WTC11 (cell line): ENCODE results near the gene CLEC4D. TPM values are rescaled to one million over a fixed set of nuclear protein-coding genes. Genes with fewer than 3 reads are reported as not detected.

Experiments used
- ATAC-seq: fragments of 200-7000 bp; cut with Tn5 transposase; 2 replicates; pipeline ENCODE4 v1.10.0; 2021; ENCODE audit warnings: mild to moderate bottlenecking, moderate library complexity
- CTCF ChIA-PET: fragments of 300-600 bp; sonication (Branson Sonifier 250); formaldehyde crosslinking; loops from one replicate; lab custom pipeline; 2021; ENCODE audit warnings: antibody characterized with exemption; lab: Charles Lee
- POLR2A ChIA-PET: fragments of 350-600 bp; sonication (Branson Sonifier 250); formaldehyde crosslinking; loops from one replicate; lab custom pipeline; 2021; ENCODE audit warnings: antibody characterized with exemption; lab: Charles Lee
- DNase-seq: peaks from one replicate; pipeline ENCODE4 v3.0.0; 2021; ENCODE audit warnings: low spot score
- H3K27ac Mint-ChIP-seq: 2 replicates; pipeline ENCODE4 v1.8.0; 2021; ENCODE audit warnings: mixed read lengths
- H3K27me3 Mint-ChIP-seq: 2 replicates; pipeline ENCODE4 v1.8.0; 2021; ENCODE audit warnings: low read depth, mild to moderate bottlenecking, moderate library complexity, mixed read lengths
- H3K36me3 Mint-ChIP-seq: 2 replicates; pipeline ENCODE4 v1.8.0; 2021; ENCODE audit warnings: mixed read lengths
- H3K4me1 Mint-ChIP-seq: 2 replicates; pipeline ENCODE4 v1.8.0; 2022; ENCODE audit warnings: mixed read lengths
- H3K4me3 Mint-ChIP-seq: 2 replicates; pipeline ENCODE4 v1.8.0; 2021; ENCODE audit warnings: mild to moderate bottlenecking, moderate library complexity, mixed read lengths
- H3K9me3 Mint-ChIP-seq: 2 replicates; pipeline ENCODE4 v1.8.0; 2021; ENCODE audit warnings: mixed read lengths
- AR ChIP-seq: fragments of 250-450 bp; sonication (Bioruptor Pico); IDR thresholded peaks from 2 replicates; pipeline ENCODE4 v1.9.0; 2021; ENCODE audit warnings: mild to moderate bottlenecking
- ATF2 ChIP-seq: sonication (generic); formaldehyde crosslinking; IDR thresholded peaks from 2 replicates; pipeline ENCODE4 v1.8.1; 2022; ENCODE audit warnings: low read depth, missing genetic modification reagents, borderline replicate concordance
- ATF6 ChIP-seq: sonication (generic); formaldehyde crosslinking; IDR thresholded peaks from 2 replicates; pipeline ENCODE4 v1.8.1; 2023; ENCODE audit warnings: mild to moderate bottlenecking, missing genetic modification reagents
- E2F5 ChIP-seq: sonication (generic); formaldehyde crosslinking; IDR thresholded peaks from 2 replicates; pipeline ENCODE4 v1.8.1; 2022; ENCODE audit warnings: mild to moderate bottlenecking, moderate library complexity, missing genetic modification reagents
- ERG ChIP-seq: fragments of 250-450 bp; sonication (Bioruptor Pico); IDR thresholded peaks from 2 replicates; pipeline ENCODE4 v1.8.0; 2021; ENCODE audit warnings: mild to moderate bottlenecking
- FOXK1 ChIP-seq: sonication (generic); formaldehyde crosslinking; IDR thresholded peaks from 2 replicates; pipeline ENCODE4 v1.8.0; 2022; ENCODE audit warnings: mild to moderate bottlenecking, moderate library complexity, missing genetic modification reagents
- GABPB1 ChIP-seq: sonication (generic); formaldehyde crosslinking; IDR thresholded peaks from 2 replicates; pipeline ENCODE4 v1.8.1; 2023; ENCODE audit warnings: mild to moderate bottlenecking, missing genetic modification reagents
- HMGA2 ChIP-seq: fragments of 250-450 bp; sonication (Bioruptor Pico); IDR thresholded peaks from 2 replicates; pipeline ENCODE4 v1.4.0; 2021; ENCODE audit warnings: mild to moderate bottlenecking, moderate library complexity
- MAX ChIP-seq: sonication (generic); formaldehyde crosslinking; IDR thresholded peaks from 2 replicates; pipeline ENCODE4 v1.8.0; 2022; ENCODE audit warnings: mild to moderate bottlenecking, missing genetic modification reagents
- MXD4 ChIP-seq: fragments of 250-450 bp; sonication (Bioruptor Pico); IDR thresholded peaks from 2 replicates; pipeline ENCODE4 v1.8.0; 2021; ENCODE audit warnings: mild to moderate bottlenecking, moderate library complexity, borderline replicate concordance
- NFE2L1 ChIP-seq: sonication (generic); formaldehyde crosslinking; IDR thresholded peaks from 2 replicates; pipeline ENCODE4 v1.8.1; 2023; ENCODE audit warnings: missing genetic modification reagents
- NFYB ChIP-seq: sonication (generic); formaldehyde crosslinking; conservative IDR thresholded peaks from 2 replicates; pipeline ENCODE4 v1.8.0; 2022; ENCODE audit warnings: low read depth, missing genetic modification reagents
- PREB ChIP-seq: sonication (generic); formaldehyde crosslinking; IDR thresholded peaks from 2 replicates; pipeline ENCODE4 v1.8.1; 2022; ENCODE audit warnings: mild to moderate bottlenecking, missing genetic modification reagents, moderate library complexity, borderline replicate concordance
- PRRX2 ChIP-seq: fragments of 250-450 bp; sonication (Bioruptor Pico); IDR thresholded peaks from 2 replicates; pipeline ENCODE4 v1.8.0; 2021; ENCODE audit warnings: mild to moderate bottlenecking
- SMAD3 ChIP-seq: sonication (generic); formaldehyde crosslinking; IDR thresholded peaks from 2 replicates; pipeline ENCODE4 v1.8.0; 2022; ENCODE audit warnings: missing genetic modification reagents, mild to moderate bottlenecking, borderline replicate concordance
- TCF7 ChIP-seq: sonication (generic); formaldehyde crosslinking; IDR thresholded peaks from 2 replicates; pipeline ENCODE4 v1.8.0; 2022; ENCODE audit warnings: mild to moderate bottlenecking, low read depth, missing genetic modification reagents, moderate library complexity
- USF2 ChIP-seq: sonication (generic); formaldehyde crosslinking; IDR thresholded peaks from 2 replicates; pipeline ENCODE4 v1.8.1; 2023; ENCODE audit warnings: mild to moderate bottlenecking, missing genetic modification reagents, moderate library complexity
- ZNF219 ChIP-seq: sonication (generic); formaldehyde crosslinking; IDR thresholded peaks from 2 replicates; pipeline ENCODE4 v1.8.0; 2023; ENCODE audit warnings: missing genetic modification reagents, mild to moderate bottlenecking, borderline replicate concordance
- ZNF423 ChIP-seq: fragments of 250-450 bp; sonication (Bioruptor Pico); IDR thresholded peaks from 2 replicates; pipeline ENCODE4 v2.1.2; 2022; ENCODE audit warnings: mild to moderate bottlenecking, moderate library complexity
- ZNF425 ChIP-seq: fragments of 250-450 bp; sonication (Bioruptor Pico); conservative IDR thresholded peaks from 2 replicates; pipeline ENCODE4 v1.9.0; 2021; ENCODE audit warnings: mild to moderate bottlenecking
- total RNA-seq: library from RNA; stranded (reverse); gene quantifications from 3 replicates; pipeline ENCODE4 v1.2.3, GENCODE V29; 2021

Gene CLEC4D
- total RNA-seq, 1 experiment from 2014 or later, result 0.09 TPM

- no peak for TF ChIP-seq AR
- no peak for TF ChIP-seq ATF6 (CRISPR knock-in tag)
- TF ChIP-seq E2F5, result no peak
- TF ChIP-seq MXD4 (CRISPR knock-in tag), result no peak
- TF ChIP-seq PRRX2 (CRISPR knock-in tag), result no peak
- no peak for TF ChIP-seq TCF7
- TF ChIP-seq, all 79 proteins: peak for 0
Measured at GRCh38 chr12:8548192-8548591, 34.9 kb downstream of the CLEC4D start (continued).

- Mint-ChIP-seq H3K4me3 (no peak overlapping the region), H3K27ac (no peak overlapping the region), H3K36me3 (no peaks in the 10 kb centered on the region), H3K27me3 (no peaks in the 10 kb centered on the region; the same call in 1 of the 2 replicates), H3K4me1 (peaks cover 5% of the 10 kb centered on the region; the same call in 1 of the 2 replicates), H3K9me3 (peaks cover 6% of the 10 kb centered on the region; the same call in 1 of the 2 replicates)
- no peak for DNase-seq
- CTCF ChIA-PET, result no interaction called here
- ATAC-seq, result no peak
- POLR2A ChIA-PET, result no interaction called here
- TF ChIP-seq PREB, result no peak
- TF ChIP-seq ZNF425 (CRISPR knock-in tag), result no peak
- no peak for TF ChIP-seq ZNF423 (CRISPR knock-in tag)
- no peak for TF ChIP-seq ERG (CRISPR knock-in tag)
- no peak for TF ChIP-seq SMAD3
- TF ChIP-seq HMGA2 (CRISPR knock-in tag), result no peak
- no peak for TF ChIP-seq ATF2
- TF ChIP-seq NFE2L1 (CRISPR knock-in tag), result no peak
- no peak for TF ChIP-seq USF2 (CRISPR knock-in tag)
- TF ChIP-seq ZNF219 (CRISPR knock-in tag), result no peak
- no peak for TF ChIP-seq NFYB (CRISPR knock-in tag)
- no peak for TF ChIP-seq FOXK1
- TF ChIP-seq GABPB1, result no peak
- no peak for TF ChIP-seq MAX (CRISPR knock-in tag)
Measured at GRCh38 chr12:8549381-8549780, 36.1 kb downstream of the CLEC4D start.
